GM13977 (cell line): Measurements from ENCODE around the gene HDAC9.

Experiments
- DNase-seq: peaks from one replicate; pipeline ENCODE4 v3.0.0; 2012; ENCODE audit warnings: low spot score
- CTCF ChIP-seq: IDR thresholded peaks from 2 replicates; pipeline ENCODE4 v1.5.1; 2012; ENCODE audit warnings: mild to moderate bottlenecking, control low read depth; ENCODE audit not compliant: insufficient read depth; ENCODE audit errors: extremely low read depth, missing control alignments
- in situ Hi-C: fragments of 300-500 bp; cut with MboI; formaldehyde crosslinking; loops from one replicate; pipeline ENCODE4 v1.12.0; 2022; ENCODE audit warnings: low sequenced_read_pairs, low pct_unique_long_range_greater_than_20kb, mixed read lengths, inconsistent platforms; ENCODE audit not compliant: unreplicated experiment

HDAC9 gene

DNA sequence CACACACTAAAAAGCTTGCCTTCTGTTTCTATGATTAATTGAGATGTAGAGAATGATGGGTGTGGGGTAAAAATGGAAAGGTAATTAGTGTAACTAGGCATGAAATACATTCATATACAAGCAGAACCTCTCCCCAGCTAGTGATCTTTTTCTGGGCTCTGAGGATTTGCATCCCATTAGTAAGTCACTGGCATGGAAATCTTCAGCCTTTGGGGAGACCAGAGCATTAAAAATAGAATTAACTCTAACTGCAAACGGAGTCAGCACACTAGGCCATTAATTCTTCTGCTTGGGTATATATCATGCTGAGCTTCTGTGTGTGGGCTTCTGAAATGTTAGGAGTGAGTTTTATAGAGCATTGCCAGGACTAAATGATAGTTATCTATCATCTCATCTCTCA, 128.9 kb downstream of the HDAC9 start:
- DNase-seq: no peak
- in situ Hi-C loops: no loop called here
- TF ChIP-seq CTCF: no peak

GRCh38 chr7:18626086-18626485, 130.5 kb downstream of the HDAC9 start:
- no peak for TF ChIP-seq CTCF
- in situ Hi-C loops: no loop called here
- no peak for DNase-seq

GRCh38 chr7:18626717-18627116, 131.2 kb downstream of the HDAC9 start:
- DNase-seq: no peak
- in situ Hi-C loops: no loop called here
- TF ChIP-seq CTCF: no peak

- in situ Hi-C loops: no loop called here
- no peak for TF ChIP-seq CTCF
- no peak for DNase-seq
These were observed 142.0 kb downstream of the HDAC9 start for GRCh38 chr7:18637516-18637915.

- no peak for TF ChIP-seq CTCF
- in situ Hi-C loops: no loop called here
- DNase-seq: no peak
These were observed 143.3 kb downstream of the HDAC9 start for GRCh38 chr7:18638594-18639452.

DNA sequence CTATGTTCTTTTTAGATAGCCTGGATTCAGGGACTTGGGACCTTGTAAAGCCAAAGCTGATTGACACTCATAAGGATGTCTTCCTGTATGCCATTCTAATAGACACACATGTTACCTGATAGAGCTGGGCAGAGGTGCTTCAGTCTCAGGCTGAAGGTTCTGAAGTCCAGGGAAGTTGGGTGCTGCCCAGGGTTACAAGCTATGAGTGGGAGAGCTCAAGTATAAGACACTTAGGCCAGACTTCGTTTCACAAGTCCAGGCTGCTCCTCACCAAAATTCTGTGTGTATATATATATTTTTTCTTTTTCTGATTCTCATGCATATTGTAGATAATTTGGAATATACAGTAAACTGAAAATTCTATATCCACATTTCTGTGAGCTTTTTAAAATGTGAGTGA, 144.2 kb downstream of the HDAC9 start:
- DNase-seq: no peak
- in situ Hi-C loops: no loop called here
- TF ChIP-seq CTCF: no peak

- in situ Hi-C loops: no loop called here
- no peak for TF ChIP-seq CTCF
- no peak for DNase-seq
These were observed 149.4 kb downstream of the HDAC9 start for GRCh38 chr7:18644981-18645380.
